HepG2 (cell line): ENCODE results near the gene TEAD3. TPM values are rescaled to one million over a fixed set of nuclear protein-coding genes. Genes with fewer than 3 reads are reported as not detected.

Experiments
- ATM ChIP-seq: fragments of 450-650 bp; IDR thresholded peaks from 2 replicates; pipeline ENCODE4 v1.7.1; 2017; ENCODE audit warnings: mild to moderate bottlenecking, borderline replicate concordance
- CBX2 ChIP-seq, 2 experiments: fragments of 200-600 bp in 1 of 2; sonication (generic); formaldehyde crosslinking in 1 of 2; IDR thresholded peaks; 2 replicates each; pipeline versions ENCODE4 v1.7.0 to v1.8.1; 2018 to 2022; ENCODE audit warnings: low read depth in 2 of 2, low read length in 1 of 2, mild to moderate bottlenecking in 1 of 2, missing genetic modification reagents in 1 of 2
- CERS6 ChIP-seq: sonication (generic); formaldehyde crosslinking; IDR thresholded peaks from 2 replicates; pipeline ENCODE4 v1.5.0; 2020; ENCODE audit warnings: missing genetic modification reagents
- FIP1L1 ChIP-seq: fragments of 200-400 bp; formaldehyde crosslinking; IDR thresholded peaks from 2 replicates; pipeline ENCODE4 v1.6.1; 2018; ENCODE audit warnings: low read depth, mild to moderate bottlenecking, low read length, moderate library complexity, borderline replicate concordance; ENCODE audit not compliant: insufficient read depth
- GPN1 ChIP-seq: sonication (generic); formaldehyde crosslinking; IDR thresholded peaks from 2 replicates; pipeline ENCODE4 v1.5.1; 2020; ENCODE audit warnings: missing genetic modification reagents, borderline replicate concordance
- JARID2 ChIP-seq: sonication (generic); formaldehyde crosslinking; IDR thresholded peaks from 2 replicates; pipeline ENCODE4 v1.8.1; 2023; ENCODE audit warnings: missing genetic modification reagents, inconsistent platforms; ENCODE audit not compliant: insufficient replicate concordance
- MIER2 ChIP-seq: IDR thresholded peaks from 2 replicates; pipeline ENCODE4 v1.6.1; 2016; ENCODE audit warnings: missing biosample characterization, missing genetic modification reagents
- PHB2 ChIP-seq: fragments of 450-650 bp; IDR thresholded peaks from 2 replicates; pipeline ENCODE4 v1.6.1; 2018; ENCODE audit not compliant: partially characterized antibody
- RFX3 ChIP-seq: IDR thresholded peaks from 2 replicates; pipeline ENCODE4 v1.6.1; 2016; ENCODE audit warnings: missing biosample characterization, missing genetic modification reagents
- SOX13 ChIP-seq, 3 experiments: fragments of 450-650 bp in 1 of 3; sonication (generic) in 1 of 3; formaldehyde crosslinking in 1 of 3; IDR thresholded peaks in 2 of 3; conservative IDR thresholded peaks in 1 of 3; 2 replicates each; pipeline versions ENCODE4 v1.5.0 to v1.6.1; 2016 to 2020; ENCODE audit warnings: antibody characterized with exemption in 1 of 3, mild to moderate bottlenecking in 1 of 3, missing compliant biosample characterization in 1 of 3, missing genetic modification reagents in 1 of 3, moderate library complexity in 1 of 3
- SP140L ChIP-seq: sonication (generic); formaldehyde crosslinking; IDR thresholded peaks from 2 replicates; pipeline ENCODE4 v1.4.0; 2020; ENCODE audit warnings: missing genetic modification reagents, borderline replicate concordance
- SP2 ChIP-seq: sonication (generic); formaldehyde crosslinking; IDR thresholded peaks from 2 replicates; pipeline ENCODE4 v1.5.1; 2020; ENCODE audit warnings: mild to moderate bottlenecking, missing genetic modification reagents
- STAT6 ChIP-seq: sonication (generic); formaldehyde crosslinking; IDR thresholded peaks from 2 replicates; pipeline ENCODE4 v1.4.0; 2020; ENCODE audit warnings: missing genetic modification reagents, mild to moderate bottlenecking, borderline replicate concordance
- TARDBP ChIP-seq: sonication (generic); formaldehyde crosslinking; IDR thresholded peaks from 2 replicates; pipeline ENCODE4 v1.8.0; 2022; ENCODE audit warnings: mild to moderate bottlenecking, missing genetic modification reagents
- TRAFD1 ChIP-seq: sonication (generic); formaldehyde crosslinking; IDR thresholded peaks from 2 replicates; pipeline ENCODE4 v1.5.1; 2020; ENCODE audit warnings: missing genetic modification reagents, mild to moderate bottlenecking, borderline replicate concordance
- ZNF160 ChIP-seq: sonication (generic); formaldehyde crosslinking; IDR thresholded peaks from 2 replicates; pipeline ENCODE4 v1.8.0; 2022; ENCODE audit warnings: mild to moderate bottlenecking, inconsistent platforms, missing genetic modification reagents
- ZNF253 ChIP-seq: sonication (generic); formaldehyde crosslinking; IDR thresholded peaks from 2 replicates; pipeline ENCODE4 v1.8.0; 2022; ENCODE audit warnings: mild to moderate bottlenecking, missing genetic modification reagents, borderline replicate concordance
- ZNF34 ChIP-seq: sonication (generic); formaldehyde crosslinking; IDR thresholded peaks from 2 replicates; pipeline ENCODE4 v1.4.0; 2020; ENCODE audit warnings: mild to moderate bottlenecking, missing genetic modification reagents, borderline replicate concordance
- ZNF367 ChIP-seq: sonication (generic); formaldehyde crosslinking; IDR thresholded peaks from 2 replicates; pipeline ENCODE4 v1.4.0; 2020; ENCODE audit warnings: missing genetic modification reagents, borderline replicate concordance
- ZNF564 ChIP-seq: sonication (generic); formaldehyde crosslinking; IDR thresholded peaks from 2 replicates; pipeline ENCODE4 v1.8.1; 2023; ENCODE audit warnings: mild to moderate bottlenecking, missing genetic modification reagents
- ZNF639 ChIP-seq: conservative IDR thresholded peaks from 2 replicates; pipeline ENCODE4 v1.6.1; 2018; ENCODE audit warnings: missing genetic modification reagents
- polyA plus RNA-seq, 8 experiments: library from polyadenylated mRNA; depleted of rRNA in 3 of 8; stranded (reverse) in 7 of 8; unstranded in 1 of 8; fragments of >200 nt; fragmentation: Illumina TruSeq in 4 of 8; extraction: Trizol in 4 of 8; gene quantifications; 2 replicates each; pipeline versions ENCODE4 v1.2.1 to v1.2.3, GENCODE V29; 2011 to 2016; ENCODE audit warnings: low read depth in 4 of 8, missing spikeins in 1 of 8, mixed read lengths in 1 of 8; ENCODE audit not compliant: insufficient read depth in 1 of 8
- total RNA-seq, 5 experiments: library from RNA; depleted of rRNA; stranded (reverse); fragments of >200 nt; fragmentation: Illumina TruSeq; extraction: Trizol; gene quantifications; 2 replicates each; pipeline ENCODE4 v1.2.3, GENCODE V29; 2016; ENCODE audit warnings: low read depth in 1 of 5

TEAD3 gene
- total and polyA plus RNA-seq, 2 of the 13 experiments (the other 11 are each of a cell fraction or from before 2014, with no cell fraction given) = 15.1 to 16.5 TPM

DNA sequence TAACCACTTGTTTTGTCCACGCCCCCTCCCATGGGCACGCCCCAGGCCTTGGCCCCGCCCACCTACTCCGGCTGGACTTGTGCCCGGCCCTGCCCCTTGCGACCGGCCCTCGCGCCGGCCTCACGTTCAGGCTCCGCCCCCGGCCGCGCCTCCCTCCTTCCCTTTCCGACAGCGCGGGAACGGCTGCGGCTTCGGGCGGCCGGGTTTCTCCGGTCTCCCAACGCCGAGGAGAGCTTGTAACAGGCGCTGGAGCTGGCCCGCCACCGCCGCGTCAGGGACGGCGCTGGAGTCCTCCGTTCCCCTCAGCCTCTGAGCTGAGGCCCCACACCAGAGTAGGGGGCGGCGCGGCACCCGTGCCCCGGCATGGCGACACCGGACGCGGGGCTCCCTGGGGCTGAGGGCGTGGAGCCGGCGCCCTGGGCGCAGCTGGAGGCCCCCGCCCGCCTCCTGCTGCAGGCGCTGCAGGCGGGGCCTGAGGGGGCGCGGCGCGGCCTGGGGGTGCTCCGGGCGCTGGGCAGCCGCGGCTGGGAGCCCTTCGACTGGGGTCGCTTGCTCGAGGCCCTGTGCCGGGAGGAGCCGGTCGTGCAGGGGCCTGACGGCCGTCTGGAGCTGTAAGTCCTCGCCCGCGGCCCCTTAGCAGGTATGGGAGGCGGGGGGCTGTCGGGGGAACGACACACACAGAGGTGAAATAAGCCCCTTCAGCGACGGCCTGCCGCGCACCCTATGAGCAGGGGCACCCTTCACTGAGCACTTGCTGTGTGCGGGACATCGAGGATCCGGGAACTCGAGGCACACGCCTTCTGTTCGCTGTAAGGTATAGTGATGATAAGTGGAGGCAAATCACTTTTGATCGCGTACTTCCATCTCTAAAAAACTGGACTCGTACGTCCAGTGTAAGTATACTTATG, 44.4 kb downstream of the TEAD3 start, which contains the start of gene FANCE (continued):
- peak; percentile 41; the same call in 1 of the 2 replicates for TF ChIP-seq ZNF639 (CRISPR knock-in tag)
- TF ChIP-seq RFX3 (CRISPR knock-in tag) = no peak
- no peak for TF ChIP-seq ZNF34 (CRISPR knock-in tag)
- no peak for TF ChIP-seq FIP1L1
- TF ChIP-seq ZNF564 (CRISPR knock-in tag) = no peak; the same call in 1 of the 2 replicates
- TF ChIP-seq TARDBP (CRISPR knock-in tag) = peak; percentile 85
- TF ChIP-seq SOX13 (IDR thresholded peaks at IDR 0.05) = no peak
- peak in 1 of 2 experiments; percentile 51; a peak in 1 of 4 replicates for TF ChIP-seq SOX13 (CRISPR knock-in tag; conservative IDR thresholded peaks at IDR 0.05 in 1 of 2, IDR thresholded peaks at IDR 0.05 in 1 of 2)
- peak; percentile 33; the same call in 1 of the 2 replicates for TF ChIP-seq CERS6 (CRISPR knock-in tag)
- TF ChIP-seq STAT6 (CRISPR knock-in tag) = no peak
- TF ChIP-seq ATM = no peak
- peak; percentile 36; the same call in 1 of the 2 replicates for TF ChIP-seq ZNF367
- TF ChIP-seq CBX2 (IDR thresholded peaks at IDR 0.05; ENCODE audit: low read depth, low read length) = no peak
- TF ChIP-seq CBX2 (CRISPR knock-in tag; IDR thresholded peaks at IDR 0.05; ENCODE audit: low read depth) = peak; percentile 83; the same call in 1 of the 2 replicates
- TF ChIP-seq SP140L (CRISPR knock-in tag) = peak; percentile 44; the same call in 1 of the 2 replicates
- no peak for TF ChIP-seq JARID2 (CRISPR knock-in tag)
- TF ChIP-seq SP2 (CRISPR knock-in tag) = peak; percentile 48; the same call in 1 of the 2 replicates
- TF ChIP-seq PHB2 = no peak
- no peak for TF ChIP-seq GPN1 (CRISPR knock-in tag)
- TF ChIP-seq ZNF253 (CRISPR knock-in tag) = no peak
- TF ChIP-seq ZNF160 (CRISPR knock-in tag) = 0 out of 2 replicates have a peak, but pooled peaks have one; percentile 39
- no peak for TF ChIP-seq MIER2 (CRISPR knock-in tag)
- no peak for TF ChIP-seq TRAFD1
